ENCODE measurements around the gene CCDC83. TPM values are rescaled to one million over a fixed set of nuclear protein-coding genes. Genes with fewer than 3 reads are reported as not detected.

Gene CCDC83
- polyA plus RNA-seq, 3 donors: not detected

- peaks cover 5% of the 10 kb centered on the region for H3K4me1 Mint-ChIP-seq
- WGBS (ENCODE audit: insufficient coverage): no CpG with 5 or more reads among the region's 7 CpGs
- intact Hi-C loops (cut with micrococcal nuclease): no loop called here
- TF ChIP-seq, protein P1, sequence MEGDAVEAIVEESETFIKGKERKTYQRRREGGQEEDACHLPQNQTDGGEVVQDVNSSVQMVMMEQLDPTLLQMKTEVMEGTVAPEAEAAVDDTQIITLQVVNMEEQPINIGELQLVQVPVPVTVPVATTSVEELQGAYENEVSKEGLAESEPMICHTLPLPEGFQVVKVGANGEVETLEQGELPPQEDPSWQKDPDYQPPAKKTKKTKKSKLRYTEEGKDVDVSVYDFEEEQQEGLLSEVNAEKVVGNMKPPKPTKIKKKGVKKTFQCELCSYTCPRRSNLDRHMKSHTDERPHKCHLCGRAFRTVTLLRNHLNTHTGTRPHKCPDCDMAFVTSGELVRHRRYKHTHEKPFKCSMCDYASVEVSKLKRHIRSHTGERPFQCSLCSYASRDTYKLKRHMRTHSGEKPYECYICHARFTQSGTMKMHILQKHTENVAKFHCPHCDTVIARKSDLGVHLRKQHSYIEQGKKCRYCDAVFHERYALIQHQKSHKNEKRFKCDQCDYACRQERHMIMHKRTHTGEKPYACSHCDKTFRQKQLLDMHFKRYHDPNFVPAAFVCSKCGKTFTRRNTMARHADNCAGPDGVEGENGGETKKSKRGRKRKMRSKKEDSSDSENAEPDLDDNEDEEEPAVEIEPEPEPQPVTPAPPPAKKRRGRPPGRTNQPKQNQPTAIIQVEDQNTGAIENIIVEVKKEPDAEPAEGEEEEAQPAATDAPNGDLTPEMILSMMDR (IDR thresholded peaks at IDR 0.05): no peak
- no peak overlapping the region for H3K27ac ChIP-seq (ENCODE audit: low read depth in 1 of 2, low read length in 2 of 2)
- no peaks in the 10 kb centered on the region for H3K9me3 ChIP-seq (replicated peaks in 1 of 2; ENCODE audit: control insufficient read depth in 1 of 2, insufficient read depth in 1 of 2, low read length in 2 of 2)
- no peaks in the 10 kb centered on the region for H3K36me3 Mint-ChIP-seq
- DNase-seq: no peak
- no peak overlapping the region for H3K9ac ChIP-seq (ENCODE audit: insufficient read depth, low read length, poor library complexity, severe bottlenecking)
- no peaks in the 10 kb centered on the region for H3K9me3 Mint-ChIP-seq
- no peaks in the 10 kb centered on the region for H3K4me1 ChIP-seq (ENCODE audit: control insufficient read depth in 1 of 2, insufficient read depth in 2 of 2, low read length in 2 of 2)
- no peak overlapping the region for H3K4me2 ChIP-seq (replicated peaks; ENCODE audit: extremely low read depth, low read length, poor library complexity, severe bottlenecking)
- no peak overlapping the region for H3K27ac Mint-ChIP-seq
- H3K27me3 ChIP-seq (ENCODE audit: control insufficient read depth in 2 of 2, insufficient read depth in 2 of 2, low read length in 2 of 2): no peaks in the 10 kb centered on the region
- H2AFZ ChIP-seq (ENCODE audit: insufficient read depth, low read depth, low read length, poor library complexity, severe bottlenecking): no peak overlapping the region
- no peaks in the 10 kb centered on the region for H3K36me3 ChIP-seq (replicated peaks in 1 of 2; ENCODE audit: control insufficient read depth in 1 of 2, insufficient read depth in 2 of 2, low read length in 2 of 2)
- no peaks in the 10 kb centered on the region for H4K20me1 ChIP-seq (ENCODE audit: insufficient read depth, low read length)
- H3K4me3 ChIP-seq (replicated peaks in 1 of 3; ENCODE audit: low read depth in 2 of 3, low read length in 3 of 3): no peak overlapping the region
- peaks cover 0 to 2% (median 2%) of the 10 kb centered on the region in 3 donors for H3K27me3 Mint-ChIP-seq (ENCODE audit: low read depth in 3 of 3)
- no peaks in the 10 kb centered on the region for H3K79me2 ChIP-seq (ENCODE audit: insufficient read depth, low read length)
- no peak overlapping the region for H3K4me3 Mint-ChIP-seq
Observed at GRCh38 chr11:85826116-85826855, 28.9 kb upstream of the CCDC83 start.

DNA sequence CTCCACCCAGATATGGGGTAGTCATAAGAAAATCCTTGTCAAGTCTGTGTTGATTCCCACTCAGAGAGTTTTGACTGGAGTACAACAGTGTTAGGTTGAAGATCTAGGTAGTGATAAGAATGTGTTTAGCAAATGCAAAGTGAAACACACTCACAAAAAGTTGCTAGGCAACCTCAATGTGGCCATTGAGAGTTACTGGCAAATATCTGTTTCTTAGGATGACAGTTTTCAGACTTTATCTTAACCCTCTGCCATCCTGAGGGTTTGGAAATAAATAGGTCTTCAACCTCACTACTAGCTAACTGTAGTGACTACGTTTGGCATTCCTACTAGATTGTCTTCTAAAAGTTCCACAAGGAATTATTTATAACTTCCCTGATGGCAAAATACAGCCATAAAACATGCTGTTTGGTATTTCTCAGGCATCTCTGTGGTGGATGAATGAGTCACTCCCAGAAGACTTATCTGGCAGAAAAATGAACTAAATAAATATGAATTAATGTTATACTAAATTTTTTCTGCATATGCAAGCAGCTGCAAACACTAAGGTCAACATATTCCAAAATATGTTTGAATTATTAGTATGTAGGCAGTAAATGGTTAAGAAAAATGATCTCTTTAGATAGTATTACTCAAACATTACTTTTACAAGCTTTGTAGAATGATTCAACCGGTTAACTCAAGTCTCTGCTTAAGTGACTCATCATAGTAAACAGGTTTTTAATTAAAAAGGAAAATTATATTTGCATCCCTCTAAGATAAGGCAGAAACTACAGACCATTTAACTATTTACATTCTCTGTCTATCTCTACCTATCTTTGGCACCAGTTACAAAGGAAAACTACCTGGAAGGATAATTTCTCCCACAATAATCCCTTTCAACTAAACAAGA, 27.2 kb upstream of the CCDC83 start:
- no peaks in the 10 kb centered on the region for H3K27me3 ChIP-seq (ENCODE audit: control insufficient read depth in 2 of 2, insufficient read depth in 2 of 2, low read length in 2 of 2)
- no peak for DNase-seq
- H4K20me1 ChIP-seq (ENCODE audit: insufficient read depth, low read length): no peaks in the 10 kb centered on the region
- peaks cover 0 to 1% (median 0%) of the 10 kb centered on the region in 3 donors for H3K27me3 Mint-ChIP-seq (ENCODE audit: low read depth in 3 of 3)
- no peak overlapping the region for H3K4me3 ChIP-seq (replicated peaks in 1 of 3; ENCODE audit: low read depth in 2 of 3, low read length in 3 of 3)
- H3K9me3 Mint-ChIP-seq: no peaks in the 10 kb centered on the region
- H3K36me3 Mint-ChIP-seq: no peaks in the 10 kb centered on the region
- H3K27ac Mint-ChIP-seq: no peak overlapping the region
- TF ChIP-seq, protein P1 (IDR thresholded peaks at IDR 0.05): no peak
- H3K9ac ChIP-seq (ENCODE audit: insufficient read depth, low read length, poor library complexity, severe bottlenecking): no peak overlapping the region
- WGBS (ENCODE audit: insufficient coverage): no CpG with 5 or more reads among the region's 2 CpGs
- no peak overlapping the region for H3K27ac ChIP-seq (ENCODE audit: low read depth in 1 of 2, low read length in 2 of 2)
- no peak overlapping the region for H2AFZ ChIP-seq (ENCODE audit: insufficient read depth, low read depth, low read length, poor library complexity, severe bottlenecking)
- H3K4me3 Mint-ChIP-seq: no peak overlapping the region
- no peaks in the 10 kb centered on the region for H3K4me1 ChIP-seq (ENCODE audit: control insufficient read depth in 1 of 2, insufficient read depth in 2 of 2, low read length in 2 of 2)
- intact Hi-C loops (cut with micrococcal nuclease): no loop called here
- H3K9me3 ChIP-seq (replicated peaks in 1 of 2; ENCODE audit: control insufficient read depth in 1 of 2, insufficient read depth in 1 of 2, low read length in 2 of 2): no peaks in the 10 kb centered on the region
- H3K36me3 ChIP-seq (replicated peaks in 1 of 2; ENCODE audit: control insufficient read depth in 1 of 2, insufficient read depth in 2 of 2, low read length in 2 of 2): no peaks in the 10 kb centered on the region
- H3K79me2 ChIP-seq (ENCODE audit: insufficient read depth, low read length): no peaks in the 10 kb centered on the region
- H3K4me2 ChIP-seq (replicated peaks; ENCODE audit: extremely low read depth, low read length, poor library complexity, severe bottlenecking): no peak overlapping the region
- peaks cover 5% of the 10 kb centered on the region for H3K4me1 Mint-ChIP-seq
